Measurements from ENCODE around the gene PRKN. TPM values are rescaled to one million over a fixed set of nuclear protein-coding genes. Genes with fewer than 3 reads are reported as not detected.

Gene PRKN
- total RNA-seq, 1 donor from 2014 or later: 5.7 TPM

GRCh38 chr6:161788531-161788930, 939.0 kb downstream of the PRKN start:
- H3K4me3 Mint-ChIP-seq (ENCODE audit: unreplicated experiment): no peak overlapping the region
- H3K27ac Mint-ChIP-seq (ENCODE audit: unreplicated experiment): no peak overlapping the region
- H3K9me3 Mint-ChIP-seq (ENCODE audit: low read depth): peaks cover 17% of the 10 kb centered on the region
- DNase-seq (ENCODE audit: low spot score): no peak
- H3K27me3 Mint-ChIP-seq (ENCODE audit: low read depth): no peaks in the 10 kb centered on the region
- H3K4me1 Mint-ChIP-seq (ENCODE audit: low read depth): no peaks in the 10 kb centered on the region
- H3K36me3 Mint-ChIP-seq (ENCODE audit: low read depth): peaks cover 4% of the 10 kb centered on the region
- no peak for TF ChIP-seq CTCF (IDR thresholded peaks at IDR 0.05)

- no peaks in the 10 kb centered on the region for H3K36me3 Mint-ChIP-seq (ENCODE audit: low read depth)
- H3K4me3 Mint-ChIP-seq (ENCODE audit: unreplicated experiment): no peak overlapping the region
- DNase-seq (ENCODE audit: low spot score): no peak
- no peaks in the 10 kb centered on the region for H3K27me3 Mint-ChIP-seq (ENCODE audit: low read depth)
- no peaks in the 10 kb centered on the region for H3K9me3 Mint-ChIP-seq (ENCODE audit: low read depth)
- no peak overlapping the region for H3K27ac Mint-ChIP-seq (ENCODE audit: unreplicated experiment)
- H3K4me1 Mint-ChIP-seq (ENCODE audit: low read depth): peaks cover 13% of the 10 kb centered on the region
- no peak for TF ChIP-seq CTCF (IDR thresholded peaks at IDR 0.05)
Observed at GRCh38 chr6:161772176-161772575, 955.4 kb downstream of the PRKN start.

- Mint-ChIP-seq H3K27ac (ENCODE audit: unreplicated experiment) (no peak overlapping the region), H3K27me3 (ENCODE audit: low read depth) (no peaks in the 10 kb centered on the region), H3K4me3 (ENCODE audit: unreplicated experiment) (no peak overlapping the region), H3K9me3 (ENCODE audit: low read depth) (peaks cover 2% of the 10 kb centered on the region), H3K4me1 (ENCODE audit: low read depth) (peaks cover 17% of the 10 kb centered on the region), H3K36me3 (ENCODE audit: low read depth) (no peaks in the 10 kb centered on the region)
- DNase-seq (ENCODE audit: low spot score): no peak
- no peak for TF ChIP-seq CTCF (IDR thresholded peaks at IDR 0.05)
Observed at GRCh38 chr6:161761966-161762365, 965.6 kb downstream of the PRKN start.

GRCh38 chr6:161755080-161755479, 972.5 kb downstream of the PRKN start:
- no peak for TF ChIP-seq CTCF (IDR thresholded peaks at IDR 0.05)
- peaks cover 26% of the 10 kb centered on the region for H3K4me1 Mint-ChIP-seq (ENCODE audit: low read depth)
- DNase-seq (ENCODE audit: low spot score): no peak
- no peaks in the 10 kb centered on the region for H3K36me3 Mint-ChIP-seq (ENCODE audit: low read depth)
- no peak overlapping the region for H3K27ac Mint-ChIP-seq (ENCODE audit: unreplicated experiment)
- no peaks in the 10 kb centered on the region for H3K27me3 Mint-ChIP-seq (ENCODE audit: low read depth)
- peaks cover 2% of the 10 kb centered on the region for H3K9me3 Mint-ChIP-seq (ENCODE audit: low read depth)
- no peak overlapping the region for H3K4me3 Mint-ChIP-seq (ENCODE audit: unreplicated experiment)

- no peaks in the 10 kb centered on the region for H3K36me3 Mint-ChIP-seq (ENCODE audit: low read depth)
- H3K27me3 Mint-ChIP-seq (ENCODE audit: low read depth): no peaks in the 10 kb centered on the region
- H3K27ac Mint-ChIP-seq (ENCODE audit: unreplicated experiment): no peak overlapping the region
- H3K9me3 Mint-ChIP-seq (ENCODE audit: low read depth): no peaks in the 10 kb centered on the region
- DNase-seq (ENCODE audit: low spot score): no peak
- H3K4me1 Mint-ChIP-seq (ENCODE audit: low read depth): peaks cover 29% of the 10 kb centered on the region
- H3K4me3 Mint-ChIP-seq (ENCODE audit: unreplicated experiment): no peak overlapping the region
- no peak for TF ChIP-seq CTCF (IDR thresholded peaks at IDR 0.05)
Observed at GRCh38 chr6:161750686-161751085, 976.9 kb downstream of the PRKN start.
